SH-SY5Y (cell line): ENCODE measurements around the gene DGKQ.

Experiments
- GATA2 ChIP-seq: IDR thresholded peaks from 2 replicates; pipeline ENCODE4 v1.6.1; 2011; ENCODE audit warnings: mild to moderate bottlenecking, low read depth, low read length
- GATA3 ChIP-seq: IDR thresholded peaks from 2 replicates; pipeline ENCODE4 v1.6.1; 2011; ENCODE audit warnings: low read depth, mild to moderate bottlenecking, low read length, moderate library complexity

DNA sequence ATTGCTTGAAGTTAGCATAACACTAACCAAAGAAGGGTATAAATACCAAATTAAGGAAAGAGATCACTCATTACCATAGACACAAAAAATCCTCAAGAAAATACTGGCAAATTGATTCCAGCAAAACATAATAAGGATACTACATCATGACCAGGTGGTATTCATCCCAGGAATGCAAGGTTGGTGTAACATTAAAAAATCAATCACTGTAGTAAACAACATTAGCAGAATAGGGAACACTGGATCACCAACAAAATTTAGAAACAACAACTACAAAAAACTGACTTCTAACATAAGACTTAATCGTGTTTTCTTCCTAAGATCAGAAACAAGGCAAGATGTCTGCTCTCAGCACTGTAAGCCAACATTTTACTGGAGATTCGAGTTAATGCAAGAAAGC, 55.4 kb downstream of the DGKQ start:
- no peak for TF ChIP-seq GATA3
- no peak for TF ChIP-seq GATA2
